ENCODE measurements around the gene NXN. TPM values are rescaled to one million over a fixed set of nuclear protein-coding genes. Genes with fewer than 3 reads are reported as not detected.
"Not testable (repeated sequence)": the region's sequence is repeated elsewhere in the genome, so short reads cannot be mapped to it uniquely, and the experiment has no call there.

NXN gene
- total RNA-seq, 1 donor from 2014 or later: 53.1 TPM

DNA sequence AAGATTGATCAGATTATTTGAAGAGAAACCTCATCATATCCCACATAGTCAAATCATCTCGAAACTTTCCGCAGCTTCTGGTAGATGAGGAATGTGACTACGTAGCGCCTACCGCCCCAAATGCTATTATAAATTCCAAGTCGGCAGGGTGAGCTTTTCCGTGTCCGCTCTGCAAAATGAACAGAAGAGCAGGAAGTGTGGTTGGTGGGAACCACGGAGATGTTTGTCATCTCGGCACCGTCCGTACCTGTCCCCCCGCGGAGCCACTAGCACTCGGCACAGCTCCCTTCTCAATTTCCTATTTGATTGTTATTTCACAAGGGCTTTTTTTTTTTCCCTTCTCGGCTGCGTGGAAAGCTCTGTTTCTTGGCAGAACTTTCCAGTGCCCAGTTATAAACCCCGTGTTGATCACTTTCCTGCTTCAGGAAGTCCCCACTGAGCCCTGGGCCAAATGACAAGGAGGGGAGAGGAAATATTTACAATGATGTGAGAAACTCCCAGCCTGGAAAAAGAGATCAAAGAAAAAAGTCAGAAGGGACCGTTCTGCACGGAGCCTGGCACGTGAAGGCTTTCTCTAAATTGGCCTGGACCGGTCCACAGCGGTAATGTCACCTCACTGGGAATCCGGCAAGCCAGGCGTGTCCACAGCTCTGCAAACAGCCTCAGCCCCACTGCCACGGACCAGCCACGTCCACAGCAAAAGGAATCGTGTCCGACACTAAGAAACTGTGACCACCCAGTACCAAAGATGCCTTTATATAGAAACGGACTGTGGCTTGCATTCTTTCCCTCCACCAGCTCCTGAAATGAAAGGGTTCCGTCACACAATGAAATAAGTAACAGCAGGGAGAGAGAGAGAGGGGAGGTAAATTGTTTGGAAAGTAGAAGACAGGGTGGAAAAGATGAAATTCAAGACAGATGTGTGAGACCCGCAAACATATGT lies 132.4 kb downstream of the NXN start:
- H3K27ac Mint-ChIP-seq: peak overlapping the region; percentile 50
- peaks cover 3% of the 10 kb centered on the region for H3K36me3 Mint-ChIP-seq (ENCODE audit: insufficient read depth)
- no peaks in the 10 kb centered on the region for H3K9me3 Mint-ChIP-seq (ENCODE audit: low read depth)
- H3K4me3 Mint-ChIP-seq (ENCODE audit: low read depth): no peak overlapping the region
- no peaks in the 10 kb centered on the region for H3K27me3 Mint-ChIP-seq
- TF ChIP-seq, protein P1, sequence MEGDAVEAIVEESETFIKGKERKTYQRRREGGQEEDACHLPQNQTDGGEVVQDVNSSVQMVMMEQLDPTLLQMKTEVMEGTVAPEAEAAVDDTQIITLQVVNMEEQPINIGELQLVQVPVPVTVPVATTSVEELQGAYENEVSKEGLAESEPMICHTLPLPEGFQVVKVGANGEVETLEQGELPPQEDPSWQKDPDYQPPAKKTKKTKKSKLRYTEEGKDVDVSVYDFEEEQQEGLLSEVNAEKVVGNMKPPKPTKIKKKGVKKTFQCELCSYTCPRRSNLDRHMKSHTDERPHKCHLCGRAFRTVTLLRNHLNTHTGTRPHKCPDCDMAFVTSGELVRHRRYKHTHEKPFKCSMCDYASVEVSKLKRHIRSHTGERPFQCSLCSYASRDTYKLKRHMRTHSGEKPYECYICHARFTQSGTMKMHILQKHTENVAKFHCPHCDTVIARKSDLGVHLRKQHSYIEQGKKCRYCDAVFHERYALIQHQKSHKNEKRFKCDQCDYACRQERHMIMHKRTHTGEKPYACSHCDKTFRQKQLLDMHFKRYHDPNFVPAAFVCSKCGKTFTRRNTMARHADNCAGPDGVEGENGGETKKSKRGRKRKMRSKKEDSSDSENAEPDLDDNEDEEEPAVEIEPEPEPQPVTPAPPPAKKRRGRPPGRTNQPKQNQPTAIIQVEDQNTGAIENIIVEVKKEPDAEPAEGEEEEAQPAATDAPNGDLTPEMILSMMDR (IDR thresholded peaks at IDR 0.05; ENCODE audit: unreplicated experiment): no peak
- DNase-seq (ENCODE audit: low spot score, unreplicated experiment): no peak
- H3K4me1 Mint-ChIP-seq (ENCODE audit: low read depth): peaks cover 5% of the 10 kb centered on the region

DNA sequence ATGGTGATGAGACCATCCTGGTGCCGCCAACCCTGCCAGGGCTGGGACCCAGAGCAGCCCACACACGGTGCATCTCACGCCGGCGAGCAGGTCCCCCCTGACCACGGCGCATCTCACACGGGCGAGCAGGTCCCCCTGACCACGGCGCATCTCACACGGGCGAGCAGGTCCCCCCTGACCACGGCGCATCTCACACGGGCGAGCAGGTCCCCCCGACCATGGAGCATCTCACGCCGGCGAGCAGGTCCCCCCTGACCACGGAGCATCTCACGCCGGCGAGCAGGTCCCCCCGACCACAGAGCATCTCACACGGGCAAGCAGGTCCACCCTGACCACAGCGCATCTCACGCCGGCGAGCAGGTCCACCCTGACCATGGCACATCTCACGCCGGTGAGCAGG lies 138.3 kb downstream of the NXN start:
- Mint-ChIP-seq H3K27ac (no peak overlapping the region), H3K36me3 (ENCODE audit: insufficient read depth) (peaks cover 14% of the 10 kb centered on the region), H3K4me1 (ENCODE audit: low read depth) (peaks cover under 1% of the 10 kb centered on the region), H3K27me3 (no peaks in the 10 kb centered on the region), H3K4me3 (ENCODE audit: low read depth) (no peak overlapping the region), H3K9me3 (ENCODE audit: low read depth) (no peaks in the 10 kb centered on the region)
- TF ChIP-seq, protein P1 (IDR thresholded peaks at IDR 0.05; ENCODE audit: unreplicated experiment): no peak
- no peak for DNase-seq (ENCODE audit: low spot score, unreplicated experiment)

DNA sequence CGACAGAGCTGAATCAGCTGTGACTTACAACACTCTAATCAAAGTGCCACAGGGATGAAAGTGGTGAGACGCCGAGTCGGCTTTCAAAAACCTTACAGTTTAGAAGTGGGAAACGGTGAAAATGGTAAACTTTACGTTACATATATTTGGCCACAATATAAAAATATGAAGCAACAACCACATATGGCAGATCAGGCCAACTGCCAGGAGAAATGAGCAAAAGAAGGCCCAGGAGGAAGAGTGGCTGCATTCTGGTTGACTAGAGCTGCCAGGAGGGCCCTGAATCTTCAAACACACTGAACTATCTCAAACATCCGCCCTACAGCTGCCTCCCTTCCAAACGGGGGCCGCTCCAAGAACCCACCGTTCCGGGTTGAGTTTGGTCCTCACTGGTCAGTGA lies 141.1 kb downstream of the NXN start:
- H3K27me3 Mint-ChIP-seq: no peaks in the 10 kb centered on the region
- DNase-seq (ENCODE audit: low spot score, unreplicated experiment): no peak
- TF ChIP-seq, protein P1 (IDR thresholded peaks at IDR 0.05; ENCODE audit: unreplicated experiment): no peak
- no peak overlapping the region for H3K4me3 Mint-ChIP-seq (ENCODE audit: low read depth)
- no peak overlapping the region for H3K27ac Mint-ChIP-seq
- peaks cover 2% of the 10 kb centered on the region for H3K9me3 Mint-ChIP-seq (ENCODE audit: low read depth)
- peaks cover 17% of the 10 kb centered on the region for H3K36me3 Mint-ChIP-seq (ENCODE audit: insufficient read depth)
- no peaks in the 10 kb centered on the region for H3K4me1 Mint-ChIP-seq (ENCODE audit: low read depth)

DNA sequence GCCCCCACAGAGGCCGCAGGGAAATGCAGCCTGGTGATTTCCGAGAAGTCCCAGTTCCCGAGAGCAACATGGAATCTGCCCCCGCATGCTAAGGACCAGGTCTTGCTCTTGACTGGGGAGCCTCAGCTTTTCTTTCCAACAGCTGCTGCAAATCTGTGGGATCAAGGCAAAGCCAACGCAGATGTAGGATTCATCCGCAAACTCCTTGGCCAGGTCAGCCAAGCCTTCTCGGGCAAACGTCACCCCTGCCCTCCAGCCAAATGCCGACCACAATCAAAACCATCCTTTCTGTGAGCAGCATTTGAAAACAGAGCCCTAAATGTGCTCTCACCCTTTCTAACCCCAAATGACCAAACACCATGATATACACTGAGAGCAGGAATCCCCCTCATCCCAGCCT lies 143.4 kb downstream of the NXN start:
- Mint-ChIP-seq H3K27me3 (no peaks in the 10 kb centered on the region), H3K9me3 (ENCODE audit: low read depth) (peaks cover 3% of the 10 kb centered on the region), H3K36me3 (ENCODE audit: insufficient read depth) (peaks cover 10% of the 10 kb centered on the region), H3K27ac (peak overlapping the region; percentile 80), H3K4me3 (ENCODE audit: low read depth) (no peak overlapping the region), H3K4me1 (ENCODE audit: low read depth) (no peaks in the 10 kb centered on the region)
- TF ChIP-seq, protein P1 (IDR thresholded peaks at IDR 0.05; ENCODE audit: unreplicated experiment): no peak
- DNase-seq (ENCODE audit: low spot score, unreplicated experiment): no peak

DNA sequence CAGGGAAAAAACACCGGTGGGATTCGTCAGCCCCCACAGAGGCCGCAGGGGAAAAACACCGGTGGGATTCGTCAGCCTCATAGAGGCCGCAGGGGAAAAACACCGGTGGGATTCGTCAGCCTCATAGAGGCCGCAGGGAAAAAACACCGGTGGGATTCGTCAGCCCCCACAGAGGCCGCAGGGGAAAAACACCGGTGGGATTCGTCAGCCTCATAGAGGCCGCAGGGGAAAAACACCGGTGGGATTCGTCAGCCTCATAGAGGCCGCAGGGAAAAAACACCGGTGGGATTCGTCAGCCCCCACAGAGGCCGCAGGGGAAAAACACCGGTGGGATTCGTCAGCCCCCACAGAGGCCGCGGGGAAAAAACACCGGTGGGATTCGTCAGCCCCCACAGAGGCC lies 143.9 kb downstream of the NXN start:
- H3K4me3 Mint-ChIP-seq (ENCODE audit: low read depth); H3K9me3 Mint-ChIP-seq (ENCODE audit: low read depth); H3K27me3 Mint-ChIP-seq; H3K36me3 Mint-ChIP-seq (ENCODE audit: insufficient read depth); H3K4me1 Mint-ChIP-seq (ENCODE audit: low read depth); H3K27ac Mint-ChIP-seq; DNase-seq (ENCODE audit: low spot score, unreplicated experiment): not testable (repeated sequence)

DNA sequence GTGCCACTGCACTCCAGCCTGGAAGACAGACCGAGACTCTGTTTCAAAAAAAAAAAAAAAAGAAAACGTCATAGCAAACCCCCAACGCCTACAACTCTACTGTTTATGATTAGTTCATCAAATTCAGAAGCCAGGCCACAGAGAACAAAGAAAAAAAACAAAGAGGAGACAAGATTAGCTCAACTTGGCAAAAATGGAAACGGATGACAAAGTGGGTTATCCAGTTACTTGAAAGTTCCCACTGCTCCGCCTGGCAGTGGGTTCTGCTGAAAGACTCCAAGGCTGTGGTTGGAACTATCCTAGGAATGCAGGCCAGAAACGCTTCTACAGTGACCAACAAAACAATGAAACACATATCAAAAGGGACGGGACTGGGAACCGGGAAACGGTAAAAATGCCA lies 144.3 kb downstream of the NXN start:
- peak overlapping the region; percentile 80 for H3K27ac Mint-ChIP-seq
- H3K9me3 Mint-ChIP-seq (ENCODE audit: low read depth): peaks cover 3% of the 10 kb centered on the region
- no peaks in the 10 kb centered on the region for H3K27me3 Mint-ChIP-seq
- no peak overlapping the region for H3K4me3 Mint-ChIP-seq (ENCODE audit: low read depth)
- DNase-seq (ENCODE audit: low spot score, unreplicated experiment): no peak
- H3K4me1 Mint-ChIP-seq (ENCODE audit: low read depth): no peaks in the 10 kb centered on the region
- peaks cover 10% of the 10 kb centered on the region for H3K36me3 Mint-ChIP-seq (ENCODE audit: insufficient read depth)
- TF ChIP-seq, protein P1 (IDR thresholded peaks at IDR 0.05; ENCODE audit: unreplicated experiment): no peak

Data from progenitor cell of endocrine pancreas (in vitro differentiated cells).